Stomach (tissue), 9 donors: Measurements from ENCODE around the gene DOCK1. TPM values are rescaled to one million over a fixed set of nuclear protein-coding genes. Genes with fewer than 3 reads are reported as not detected.

ENCODE experiments used
- DNase-seq, 2 donors: peaks; one replicate each; pipeline versions ENCODE4 v3.0.0 to v3.0.0-alpha.2; 2013 to 2019
- H3K27ac ChIP-seq, 5 donors: fragments of 200-600 bp in 4 of 5; sonication (generic) in 4 of 5; one replicate each; pipeline ENCODE4 v1.5.1; 2013 to 2019; ENCODE audit warnings: mild to moderate bottlenecking in 1 of 5, moderate library complexity in 1 of 5
- H3K27me3 ChIP-seq, 3 donors: fragments of 200-600 bp; sonication (generic); one replicate each; pipeline ENCODE4 v1.5.1; 2017 to 2019; ENCODE audit warnings: mixed run types in 1 of 3
- H3K36me3 ChIP-seq, 4 donors: fragments of 200-600 bp; sonication (generic); 1 replicate in 3 of 4; 2 replicates in 1 of 4; pipeline ENCODE4 v1.5.1; 2016 to 2019
- H3K4me1 ChIP-seq, 4 donors: fragments of 200-600 bp; sonication (generic); one replicate each; pipeline ENCODE4 v1.5.1; 2016 to 2019
- H3K4me3 ChIP-seq, 4 donors: fragments of 200-600 bp; sonication (generic) in 3 of 4; one replicate each; pipeline ENCODE4 v1.5.1; 2016 to 2019; ENCODE audit warnings: mild to moderate bottlenecking in 1 of 4
- H3K9me3 ChIP-seq, 4 donors: fragments of 200-600 bp; sonication (generic); one replicate each; pipeline ENCODE4 v1.5.1; 2016 to 2019
- EP300 ChIP-seq: sonication (generic); formaldehyde crosslinking; IDR thresholded peaks from one replicate; pipeline ENCODE4 v1.6.1; 2017; ENCODE audit warnings: antibody characterized with exemption
- POLR2A ChIP-seq, 4 donors: fragments of 450-650 bp; IDR thresholded peaks; one replicate each; pipeline ENCODE4 v1.6.1; 2016; ENCODE audit warnings: antibody characterized with exemption in 4 of 4, control low read depth in 2 of 4, mild to moderate bottlenecking in 1 of 4, moderate library complexity in 1 of 4
- POLR2AphosphoS5 ChIP-seq, 3 donors: sonication (generic); formaldehyde crosslinking; IDR thresholded peaks; one replicate each; pipeline ENCODE4 v1.6.1; 2016; ENCODE audit warnings: antibody characterized with exemption in 3 of 3
- WGBS, 5 donors: extraction: QIAGEN DNeasy Blood & Tissue Kit in 3 of 5; methylation state at CpG; one replicate each; pipeline versions ENCODE4 v1.1.5 to v1.1.7; 2013 to 2018; 5-methylcytosine and 5-hydroxymethylcytosine counted together
- intact Hi-C: fragments of 100-400 bp; cut with DNase I; formaldehyde crosslinking; loops from one replicate; pipeline ENCODE4 v1.15.1; 2023; ENCODE audit warnings: low total_unique reads
- polyA plus RNA-seq, 3 donors: library from polyadenylated mRNA; stranded (reverse); fragments of 200-250 nt; gene quantifications; one replicate each; pipeline ENCODE4 v1.2.3, GENCODE V29; 2013
- total RNA-seq, 5 donors: library from RNA; depleted of rRNA; stranded (reverse); fragments of >200 nt; gene quantifications; one replicate each; pipeline versions ENCODE4 v1.1.0 to v1.2.3, GENCODE V29; 2014 to 2016
- TF ChIP-seq, protein P1 (sequence below), 7 experiments: fragments of 450-650 bp in 4 of 7; fragments of 200-600 bp in 3 of 7; sonication (generic) in 3 of 7; IDR thresholded peaks; one replicate each; pipeline ENCODE4 v1.5.1; 2016 to 2019; ENCODE audit warnings: antibody characterized with exemption in 7 of 7, control low read depth in 2 of 7, mild to moderate bottlenecking in 1 of 7
- donor health status: healthy with polysubstance abuse.
- donor health status: Bipolar disorder and iron deficiency.
- donor health status: healthy.

DOCK1 gene
- total and polyA plus RNA-seq, 8 donors = 8.4 to 114 (median 35.0) TPM

DNA sequence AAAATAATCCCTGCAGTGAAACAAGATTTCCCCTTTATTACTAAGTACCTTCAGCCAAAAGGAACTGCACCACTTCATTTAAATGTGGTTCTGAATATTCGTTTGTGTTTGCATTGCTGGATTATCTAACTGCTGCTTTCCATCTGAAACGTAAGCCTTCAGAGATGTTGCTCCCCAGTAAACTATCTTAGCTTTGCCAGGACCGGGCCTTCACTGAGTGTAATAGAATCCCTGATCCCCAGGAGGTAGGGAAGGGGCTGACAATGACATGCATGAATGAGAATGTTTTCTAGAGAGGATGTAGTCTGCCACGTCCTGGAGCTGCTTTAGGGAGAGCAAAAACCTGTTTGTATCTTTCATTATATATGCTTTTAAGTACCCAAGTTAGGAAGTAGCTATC lies 310.6 kb downstream of the DOCK1 start:
- Histone ChIP-seq H3K36me3 (peaks cover 0 to 5% (median 2%) of the 10 kb centered on the region in 4 donors), H3K9me3 (no peaks in the 10 kb centered on the region), H3K27me3 (no peaks in the 10 kb centered on the region), H3K4me1 (no peaks in the 10 kb centered on the region), H3K4me3 (no peak overlapping the region), H3K27ac (no peak overlapping the region)
- TF ChIP-seq, protein P1, sequence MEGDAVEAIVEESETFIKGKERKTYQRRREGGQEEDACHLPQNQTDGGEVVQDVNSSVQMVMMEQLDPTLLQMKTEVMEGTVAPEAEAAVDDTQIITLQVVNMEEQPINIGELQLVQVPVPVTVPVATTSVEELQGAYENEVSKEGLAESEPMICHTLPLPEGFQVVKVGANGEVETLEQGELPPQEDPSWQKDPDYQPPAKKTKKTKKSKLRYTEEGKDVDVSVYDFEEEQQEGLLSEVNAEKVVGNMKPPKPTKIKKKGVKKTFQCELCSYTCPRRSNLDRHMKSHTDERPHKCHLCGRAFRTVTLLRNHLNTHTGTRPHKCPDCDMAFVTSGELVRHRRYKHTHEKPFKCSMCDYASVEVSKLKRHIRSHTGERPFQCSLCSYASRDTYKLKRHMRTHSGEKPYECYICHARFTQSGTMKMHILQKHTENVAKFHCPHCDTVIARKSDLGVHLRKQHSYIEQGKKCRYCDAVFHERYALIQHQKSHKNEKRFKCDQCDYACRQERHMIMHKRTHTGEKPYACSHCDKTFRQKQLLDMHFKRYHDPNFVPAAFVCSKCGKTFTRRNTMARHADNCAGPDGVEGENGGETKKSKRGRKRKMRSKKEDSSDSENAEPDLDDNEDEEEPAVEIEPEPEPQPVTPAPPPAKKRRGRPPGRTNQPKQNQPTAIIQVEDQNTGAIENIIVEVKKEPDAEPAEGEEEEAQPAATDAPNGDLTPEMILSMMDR (IDR thresholded peaks at IDR 0.05) = no peak
- TF ChIP-seq POLR2AphosphoS5 (IDR thresholded peaks at IDR 0.05) (no peak), POLR2A (IDR thresholded peaks at IDR 0.05) (no peak), EP300 (no peak)
- 67 to 75% (median 73%) methylated on average over 4 of the region's 4 CpGs for WGBS, 5 donors
- intact Hi-C loops = no loop called here
- no peak for DNase-seq

DNA sequence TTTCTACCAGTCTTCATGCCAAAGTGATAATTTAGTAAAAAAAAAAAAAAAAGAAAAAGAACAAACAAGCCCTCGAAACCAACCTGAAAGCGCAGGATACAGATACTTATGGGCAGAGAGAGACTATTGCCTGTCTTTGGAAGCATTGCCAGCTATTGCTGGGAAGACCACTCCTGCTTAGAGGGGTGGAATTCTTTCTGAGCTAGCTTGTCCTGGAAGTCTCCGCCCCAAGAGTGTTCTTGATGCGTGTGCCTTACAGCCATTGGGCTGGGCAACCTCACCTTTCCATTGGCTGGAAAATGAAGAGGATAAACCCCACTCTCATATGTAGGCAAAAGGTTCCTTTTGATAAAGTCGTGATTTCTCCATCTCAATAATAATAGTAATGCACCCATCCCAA lies 311.0 kb downstream of the DOCK1 start:
- 87 to 91% (median 89%) methylated on average over 5 of the region's 5 CpGs for WGBS, 5 donors
- intact Hi-C loops = no loop called here
- H3K27ac ChIP-seq = no peak overlapping the region

DNA sequence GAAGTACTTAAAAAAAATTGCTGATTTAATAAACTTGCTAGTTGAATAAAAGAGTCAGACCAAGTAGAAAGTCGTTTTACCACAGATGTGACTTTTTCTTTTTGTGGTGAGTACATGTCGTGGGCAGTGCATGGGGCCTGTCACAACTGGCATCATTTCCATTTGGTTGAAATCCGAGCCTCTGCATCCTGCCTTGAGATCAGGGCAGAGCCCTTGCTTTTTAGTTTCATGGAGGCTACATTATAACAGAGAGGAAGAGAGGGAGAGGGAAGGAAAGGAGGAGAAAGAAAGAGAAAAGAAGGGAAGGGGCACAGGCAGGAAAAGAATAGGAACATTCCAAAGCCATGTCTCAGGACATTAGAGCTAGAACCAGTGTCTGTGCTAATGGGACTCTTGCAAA lies 311.6 kb downstream of the DOCK1 start:
- Histone ChIP-seq H3K9me3 (no peaks in the 10 kb centered on the region), H3K4me3 (no peak overlapping the region), H3K27me3 (no peaks in the 10 kb centered on the region), H3K4me1 (no peaks in the 10 kb centered on the region), H3K27ac (no peak overlapping the region), H3K36me3 (peaks cover 0 to 5% (median under 1%) of the 10 kb centered on the region in 4 donors)
- intact Hi-C loops = no loop called here
- 62 to 86% (median 78%) methylated on average over 3 of the region's 3 CpGs for WGBS, 5 donors
- no peak for DNase-seq
- TF ChIP-seq EP300 = no peak
- TF ChIP-seq, protein P1 (IDR thresholded peaks at IDR 0.05) = no peak

More for the DNA sequence above, 311.0 kb downstream of the DOCK1 start:
- TF ChIP-seq, protein P1 (IDR thresholded peaks at IDR 0.05) = no peak
- TF ChIP-seq POLR2A (IDR thresholded peaks at IDR 0.05) (no peak), POLR2AphosphoS5 (IDR thresholded peaks at IDR 0.05) (no peak), EP300 (no peak)
- Histone ChIP-seq H3K9me3 (no peaks in the 10 kb centered on the region), H3K36me3 (peaks cover 0 to 5% (median 2%) of the 10 kb centered on the region in 4 donors), H3K27me3 (no peaks in the 10 kb centered on the region), H3K4me3 (no peak overlapping the region), H3K4me1 (no peaks in the 10 kb centered on the region)
- no peak for DNase-seq

- 87 to 97% (median 89%) methylated on average over 3 of the region's 3 CpGs for WGBS, 5 donors
- intact Hi-C loops = no loop called here
- Histone ChIP-seq H3K4me3 (no peak overlapping the region), H3K36me3 (peaks cover 0 to 4% (median 0%) of the 10 kb centered on the region in 4 donors), H3K27ac (no peak overlapping the region), H3K4me1 (no peaks in the 10 kb centered on the region), H3K27me3 (no peaks in the 10 kb centered on the region), H3K9me3 (no peaks in the 10 kb centered on the region)
- TF ChIP-seq, protein P1 (IDR thresholded peaks at IDR 0.05) = no peak
- no peak for TF ChIP-seq EP300
- TF ChIP-seq POLR2AphosphoS5 (IDR thresholded peaks at IDR 0.05) = no peak
- TF ChIP-seq POLR2A (IDR thresholded peaks at IDR 0.05) = no peak
- no peak for DNase-seq
Measured at GRCh38 chr10:127218658-127219057, 313.4 kb downstream of the DOCK1 start.
